Panc1 (cell line): ENCODE data around the gene LRP1B. TPM values are rescaled to one million over a fixed set of nuclear protein-coding genes. Genes with fewer than 3 reads are reported as not detected.

ENCODE experiments used
- ATAC-seq: fragments of 200-7000 bp; cut with Tn5 transposase; 2 replicates; pipeline ENCODE4 v1.9.1; 2020; ENCODE audit warnings: mild to moderate bottlenecking, moderate library complexity
- BruUV-seq: library from RNA; stranded (reverse); fragments of 400-500 nt; replicated peaks from 2 replicates; lab custom pipeline; 2021; lab: Mats Ljungman, UMichigan
- CTCF ChIA-PET: fragments of 300-600 bp; sonication (Branson Sonifier 250); formaldehyde crosslinking; loops from one replicate; lab custom pipeline; 2022; ENCODE audit warnings: antibody characterized with exemption; lab: Charles Lee
- POLR2A ChIA-PET: fragments of 300-600 bp; sonication (Branson Sonifier 250); formaldehyde crosslinking; loops from one replicate; lab custom pipeline; 2022; ENCODE audit warnings: antibody characterized with exemption; lab: Charles Lee
- DNase-seq: peaks from one replicate; pipeline ENCODE4 v3.0.0-alpha.2; 2010; ENCODE audit warnings: low read depth, low spot score
- H3K27ac ChIP-seq: 2 replicates; pipeline ENCODE4 v1.5.1; 2011; ENCODE audit warnings: mild to moderate bottlenecking, low read length, inconsistent platforms
- H3K27me3 ChIP-seq: fragments of 200-500 bp; sonication (Bioruptor generic); 2 replicates; pipeline ENCODE4 v1.6.0; 2014; ENCODE audit warnings: low read length, inconsistent platforms; ENCODE audit not compliant: control insufficient read depth, insufficient read depth
- H3K36me3 ChIP-seq: fragments of 200-500 bp; sonication (Bioruptor generic); 2 replicates; pipeline ENCODE4 v1.5.1; 2014; ENCODE audit warnings: inconsistent platforms, mild to moderate bottlenecking, low read length, moderate library complexity; ENCODE audit not compliant: control insufficient read depth, insufficient read depth
- H3K4me1 ChIP-seq: 2 replicates; pipeline ENCODE4 v1.5.1; 2011; ENCODE audit warnings: inconsistent platforms, mild to moderate bottlenecking, low read length, moderate library complexity; ENCODE audit not compliant: control insufficient read depth, insufficient read depth
- H3K4me3 ChIP-seq, 2 experiments: 2 replicates each; pipeline ENCODE4 v1.5.1; 2011 to 2012; ENCODE audit warnings: low read depth in 2 of 2, low read length in 2 of 2, mild to moderate bottlenecking in 2 of 2, inconsistent platforms in 1 of 2, moderate library complexity in 1 of 2
- H3K9me3 ChIP-seq: fragments of 200-500 bp; sonication (Bioruptor generic); 2 replicates; pipeline ENCODE4 v1.5.1; 2014; ENCODE audit warnings: low read depth, mild to moderate bottlenecking, inconsistent platforms, low read length, moderate library complexity; ENCODE audit not compliant: control insufficient read depth, insufficient read depth
- CTCF ChIP-seq: fragments of 450-650 bp; IDR thresholded peaks from 2 replicates; pipeline ENCODE4 v1.5.1; 2017; ENCODE audit warnings: mild to moderate bottlenecking
- POLR2AphosphoS5 ChIP-seq: IDR thresholded peaks from 2 replicates; pipeline ENCODE4 v1.6.1; 2012; ENCODE audit warnings: mild to moderate bottlenecking, low read depth, low read length, moderate library complexity
- REST ChIP-seq, 2 experiments: IDR thresholded peaks; 2 replicates each; pipeline ENCODE4 v1.6.1; 2011 to 2012; ENCODE audit warnings: low read depth in 2 of 2, control low read depth in 1 of 2, low read length in 1 of 2, mild to moderate bottlenecking in 1 of 2, moderate library complexity in 1 of 2; ENCODE audit not compliant: insufficient read depth in 1 of 2
- SIN3A ChIP-seq: IDR thresholded peaks from 2 replicates; pipeline ENCODE4 v1.6.1; 2012; ENCODE audit warnings: low read depth, mild to moderate bottlenecking, low read length, moderate library complexity, borderline replicate concordance; ENCODE audit not compliant: insufficient read depth
- TCF7L2 ChIP-seq: IDR thresholded peaks from 2 replicates; pipeline ENCODE4 v1.6.1; 2011; ENCODE audit warnings: mild to moderate bottlenecking, low read depth, low read length, inconsistent platforms
- in situ Hi-C: cut with HindIII; loops from 2 replicates; pipeline ENCODE4 v1.10.0; 2016; ENCODE audit warnings: low sequenced_read_pairs, low pct_unique_long_range_greater_than_20kb
- intact Hi-C: fragments of 100-400 bp; cut with micrococcal nuclease; formaldehyde crosslinking; loops from one replicate; pipeline ENCODE4 v1.10.0; 2022; ENCODE audit not compliant: unreplicated experiment
- total RNA-seq: library from RNA; stranded (reverse); gene quantifications from one replicate; pipeline ENCODE4 v1.2.1, GENCODE V29; 2021; ENCODE audit not compliant: unreplicated experiment

LRP1B gene
- total RNA-seq, 1 experiment from 2014 or later = 0.54 TPM

DNA sequence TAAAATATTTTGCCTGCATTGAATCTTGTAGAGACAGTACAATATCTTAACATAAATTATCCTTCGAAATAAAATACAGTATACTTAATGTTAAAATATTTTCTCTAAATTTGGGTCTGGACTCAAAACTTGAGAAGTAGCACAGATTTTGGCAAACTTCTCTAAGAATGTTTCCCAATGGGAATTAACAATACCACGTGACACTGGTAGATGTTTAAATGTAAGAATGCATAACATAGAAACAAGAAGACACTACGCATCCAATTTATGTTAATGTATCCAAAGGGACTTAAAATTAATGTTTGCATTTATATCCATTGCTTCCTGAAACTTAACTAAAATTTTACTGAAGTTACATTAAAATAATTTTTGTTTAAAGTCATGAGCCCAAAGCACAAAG is 1460.9 kb downstream of the LRP1B start:
- ChIA-PET CTCF (no interaction called here), POLR2A (no interaction called here)
- TF ChIP-seq REST (IDR thresholded peaks at IDR 0.05; ENCODE audit: insufficient read depth in 1 of 2, low read depth in 2 of 2, low read length in 1 of 2) (no peak), TCF7L2 (no peak), CTCF (no peak)
- Histone ChIP-seq H3K27me3 (no peaks in the 10 kb centered on the region), H3K27ac (no peak overlapping the region), H3K4me3 (no peak overlapping the region), H3K4me1 (no peaks in the 10 kb centered on the region), H3K36me3 (no peaks in the 10 kb centered on the region), H3K9me3 (no peaks in the 10 kb centered on the region)
- no peak for ATAC-seq
- no peak for DNase-seq
- in situ Hi-C loops (no loop called here), intact Hi-C loops (no loop called here)
- no TSS peak for BruUV-seq

- in situ Hi-C loops = no loop called here
- intact Hi-C loops = no loop called here
- no peak for DNase-seq
Measured at GRCh38 chr2:140667203-140667602, 1463.6 kb downstream of the LRP1B start.

DNA sequence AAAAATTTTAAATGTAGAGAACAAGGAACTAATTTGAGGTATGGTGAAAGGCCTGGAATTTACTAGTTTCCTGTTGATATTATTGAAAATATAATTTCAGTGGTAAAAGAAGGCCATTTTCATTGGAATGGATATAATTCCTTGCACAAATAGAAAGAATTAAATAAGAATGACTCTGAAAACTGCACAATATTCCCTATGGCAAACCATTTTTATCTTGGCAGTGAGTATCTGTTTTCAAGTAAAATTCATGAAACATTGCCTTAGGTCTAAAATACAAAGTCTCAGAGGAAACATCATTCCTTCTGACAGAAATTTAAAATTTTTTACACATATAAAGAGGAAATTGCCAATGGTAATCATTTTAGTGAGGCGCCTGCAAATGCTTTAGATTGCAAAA is 1468.3 kb downstream of the LRP1B start:
- no peaks in the 10 kb centered on the region for H3K4me1 ChIP-seq
- TF ChIP-seq TCF7L2 = no peak
- TF ChIP-seq SIN3A = no peak
- no peak for TF ChIP-seq CTCF
- TF ChIP-seq POLR2AphosphoS5 = no peak
- no peak for TF ChIP-seq REST (IDR thresholded peaks at IDR 0.05; ENCODE audit: insufficient read depth in 1 of 2, low read depth in 2 of 2, low read length in 1 of 2)
- no peaks in the 10 kb centered on the region for H3K36me3 ChIP-seq
- H3K27me3 ChIP-seq = no peaks in the 10 kb centered on the region
- H3K4me3 ChIP-seq = no peak overlapping the region
- ChIA-PET POLR2A (no interaction called here), CTCF (no interaction called here)
- no peaks in the 10 kb centered on the region for H3K9me3 ChIP-seq
- no TSS peak for BruUV-seq
- DNase-seq (no peak), ATAC-seq (no peak)
- intact Hi-C loops = no loop called here
- in situ Hi-C loops = no loop called here
- no peak overlapping the region for H3K27ac ChIP-seq

More at GRCh38 chr2:140667203-140667602, 1463.6 kb downstream of the LRP1B start:
- Histone ChIP-seq H3K27ac (no peak overlapping the region), H3K27me3 (no peaks in the 10 kb centered on the region), H3K9me3 (no peaks in the 10 kb centered on the region), H3K36me3 (no peaks in the 10 kb centered on the region), H3K4me1 (no peaks in the 10 kb centered on the region), H3K4me3 (no peak overlapping the region)
- no peak for TF ChIP-seq TCF7L2
- ChIA-PET POLR2A (no interaction called here), CTCF (interaction anchor here (0.6 kb wide), 1 partner anchor 327 kb away, joined by 4 read pairs; no protein-coding TSS in a partner anchor)
- no peak for ATAC-seq
- BruUV-seq = no TSS peak
